ENCODE measurements around the gene GATA6. TPM values are rescaled to one million over a fixed set of nuclear protein-coding genes. Genes with fewer than 3 reads are reported as not detected.

The GATA6 gene
- total and polyA plus RNA-seq, 2 experiments from 2014 or later: 0.08 TPM; not detected in 1

GRCh38 chr18:22174341-22175145 lies 5.2 kb downstream of the GATA6 start:
- Histone ChIP-seq H3K4me3 (no peak overlapping the region), H3K79me2 (replicated peaks; ENCODE audit: insufficient read depth) (no peaks in the 10 kb centered on the region), H2AFZ (no peak overlapping the region), H3K27me3 (ENCODE audit: insufficient read depth) (peaks cover 100% of the 10 kb centered on the region), H3K36me3 (ENCODE audit: insufficient read depth) (no peaks in the 10 kb centered on the region), H3K9me2 (ENCODE audit: insufficient read depth) (no peaks in the 10 kb centered on the region), H3K4me2 (no peak overlapping the region), H3K27ac (ENCODE audit: low read depth) (no peak overlapping the region), H3K4me1 (ENCODE audit: insufficient read depth) (peaks cover 14% of the 10 kb centered on the region), H3F3A (replicated peaks; ENCODE audit: low read depth) (peaks cover 9% of the 10 kb centered on the region; the same call in 1 of the 2 replicates), H4K20me1 (replicated peaks; ENCODE audit: insufficient read depth) (peaks cover 36% of the 10 kb centered on the region)
- TF ChIP-seq EZH2 (IDR thresholded peaks at IDR 0.05; ENCODE audit: low read depth, unreplicated experiment) (peak; percentile 38), ZNF331 (CRISPR knock-in tag; IDR thresholded peaks at IDR 0.05; ENCODE audit: low read depth) (no peak)
- Mint-ChIP-seq H3K9me3 (peaks cover 11% of the 10 kb centered on the region; the same call in 2 of the 3 replicates), H3K4me1 (peaks cover 12% of the 10 kb centered on the region), H3K4me3 (no peak overlapping the region), H3K27ac (no peak overlapping the region), H3K27me3 (ENCODE audit: insufficient read depth, low read depth, poor library complexity) (peaks cover 94% of the 10 kb centered on the region), H3K36me3 (ENCODE audit: low read depth) (no peaks in the 10 kb centered on the region)
- no peak for DNase-seq (ENCODE audit: low spot score)
- no peak for ATAC-seq

- Mint-ChIP-seq H3K27ac (no peak overlapping the region), H3K4me1 (peaks cover 12% of the 10 kb centered on the region), H3K4me3 (no peak overlapping the region), H3K27me3 (ENCODE audit: insufficient read depth, low read depth, poor library complexity) (peaks cover 95% of the 10 kb centered on the region), H3K36me3 (ENCODE audit: low read depth) (no peaks in the 10 kb centered on the region), H3K9me3 (peaks cover 8% of the 10 kb centered on the region; the same call in 2 of the 3 replicates)
- H3K4me3 ChIP-seq: no peak overlapping the region
- no peaks in the 10 kb centered on the region for H3K9me2 ChIP-seq (ENCODE audit: insufficient read depth)
- no peak for DNase-seq (ENCODE audit: low spot score)
- ATAC-seq: no peak
- H3K27ac ChIP-seq (ENCODE audit: low read depth): no peak overlapping the region
- H3K27me3 ChIP-seq (ENCODE audit: insufficient read depth): peaks cover 100% of the 10 kb centered on the region
- no peaks in the 10 kb centered on the region for H3K36me3 ChIP-seq (ENCODE audit: insufficient read depth)
- H3F3A ChIP-seq (replicated peaks; ENCODE audit: low read depth): 0 out of 2 replicates have a peak, but pooled peaks cover 1% of the 10 kb centered on the region
- no peaks in the 10 kb centered on the region for H3K79me2 ChIP-seq (replicated peaks; ENCODE audit: insufficient read depth)
- H2AFZ ChIP-seq: no peak overlapping the region
- H3K4me2 ChIP-seq: no peak overlapping the region
- H3K4me1 ChIP-seq (ENCODE audit: insufficient read depth): peaks cover 14% of the 10 kb centered on the region
- H4K20me1 ChIP-seq (replicated peaks; ENCODE audit: insufficient read depth): peaks cover 36% of the 10 kb centered on the region
- TF ChIP-seq EZH2phosphoT487 (IDR thresholded peaks at IDR 0.05; ENCODE audit: unreplicated experiment) (no peak), STAT1 (IDR thresholded peaks at IDR 0.05; ENCODE audit: unreplicated experiment) (no peak), EZH2 (IDR thresholded peaks at IDR 0.05; ENCODE audit: low read depth, unreplicated experiment) (peak; percentile 83)
These were observed 6.0 kb downstream of the GATA6 start for GRCh38 chr18:22175346-22175745.

GRCh38 chr18:22176420-22177326 lies 7.3 kb downstream of the GATA6 start:
- peaks cover 12% of the 10 kb centered on the region for H3K4me1 ChIP-seq (ENCODE audit: insufficient read depth)
- H3K27ac ChIP-seq (ENCODE audit: low read depth): no peak overlapping the region
- peak; percentile 55 for DNase-seq (ENCODE audit: low spot score)
- H3K27ac Mint-ChIP-seq: no peak overlapping the region
- H3K4me2 ChIP-seq: peak overlapping the region; percentile 69
- H4K20me1 ChIP-seq (replicated peaks; ENCODE audit: insufficient read depth): peaks cover 36% of the 10 kb centered on the region
- H3K4me3 Mint-ChIP-seq: peak overlapping the region; percentile 57
- H3F3A ChIP-seq (replicated peaks; ENCODE audit: low read depth): no peaks in the 10 kb centered on the region
- H3K27me3 ChIP-seq (ENCODE audit: insufficient read depth): peaks cover 100% of the 10 kb centered on the region
- peaks cover 90% of the 10 kb centered on the region for H3K27me3 Mint-ChIP-seq (ENCODE audit: insufficient read depth, low read depth, poor library complexity)
- peak overlapping the region; percentile 45 for H3K4me3 ChIP-seq
- ATAC-seq: peak; percentile 62
- TF ChIP-seq CREB1 (CRISPR knock-in tag; IDR thresholded peaks at IDR 0.05; ENCODE audit: low read depth) (no peak), EZH2 (IDR thresholded peaks at IDR 0.05; ENCODE audit: low read depth, unreplicated experiment) (peak; percentile 83)
- no peaks in the 10 kb centered on the region for H3K9me2 ChIP-seq (ENCODE audit: insufficient read depth)
- H3K36me3 ChIP-seq (ENCODE audit: insufficient read depth): no peaks in the 10 kb centered on the region
- H3K79me2 ChIP-seq (replicated peaks; ENCODE audit: insufficient read depth): no peaks in the 10 kb centered on the region
- H3K4me1 Mint-ChIP-seq: peaks cover 11% of the 10 kb centered on the region
- no peak overlapping the region for H2AFZ ChIP-seq
- peaks cover 7% of the 10 kb centered on the region; the same call in 2 of the 3 replicates for H3K9me3 Mint-ChIP-seq
- no peaks in the 10 kb centered on the region for H3K36me3 Mint-ChIP-seq (ENCODE audit: low read depth)
